Activated CD4-positive, CD25-positive, alpha-beta regulatory T cell (primary cell): Measurements from ENCODE around the gene ITSN2.
"Not testable (repeated sequence)": the region's sequence is repeated elsewhere in the genome, so short reads cannot be mapped to it uniquely, and the experiment has no call there.

ENCODE experiments used
- DNase-seq, 4 experiments: peaks; one replicate each; lab custom pipeline; 2025; lab: John Stamatoyannopoulos, UW

ITSN2 gene

DNA sequence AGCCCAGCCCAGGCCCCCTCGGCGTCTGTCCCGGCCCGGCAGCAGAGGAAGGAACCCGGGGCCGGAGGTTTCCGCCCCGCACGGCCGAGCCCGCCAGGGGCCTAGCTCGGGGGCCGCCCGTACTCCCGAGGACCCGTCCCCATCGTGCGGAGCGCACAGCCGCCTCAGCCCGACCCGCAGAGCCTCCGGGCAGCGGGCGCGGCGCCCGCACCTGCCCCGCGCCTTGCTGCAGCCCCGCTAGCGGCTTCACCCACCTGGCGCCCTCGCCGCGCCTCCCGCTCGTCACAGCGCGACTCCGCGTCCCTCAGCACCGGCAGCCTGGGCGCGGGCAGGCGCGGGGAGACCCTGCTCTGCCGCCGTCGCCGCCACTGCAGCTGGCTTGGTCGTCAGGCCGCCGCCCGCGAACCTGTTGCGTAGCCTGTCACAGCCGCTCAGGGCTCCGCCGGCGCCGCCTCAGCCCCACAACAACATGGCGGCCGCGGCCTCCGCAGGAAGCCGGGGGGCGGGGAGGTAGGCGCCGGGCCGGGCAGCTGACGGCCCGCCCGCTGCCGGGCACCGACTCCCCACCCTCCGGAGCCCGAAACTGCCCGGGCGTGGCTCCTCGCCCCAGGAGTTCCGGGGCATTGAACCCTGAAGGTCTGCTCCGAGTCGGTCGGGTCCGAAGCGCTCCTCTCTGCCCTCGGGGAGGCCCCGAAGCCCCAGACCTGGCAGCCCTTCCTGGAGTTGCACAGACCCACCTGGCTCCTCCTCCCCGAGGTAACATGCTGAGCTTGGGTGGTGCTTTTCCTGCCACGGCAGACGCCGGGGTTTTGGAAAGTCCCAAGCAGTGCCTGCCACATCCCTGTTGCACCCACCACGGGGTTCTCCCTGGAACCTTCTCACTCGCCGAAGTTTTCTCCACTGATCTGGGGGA is at the start of gene ITSN2:
Gene ITSN2, minus strand, starts transcription at position 487 of the 913 bp plus-strand sequence. CDS start 32,454 bp downstream, outside the sequence.
- DNase-seq: peak; percentile 65 to 78 (median 74)

DNA sequence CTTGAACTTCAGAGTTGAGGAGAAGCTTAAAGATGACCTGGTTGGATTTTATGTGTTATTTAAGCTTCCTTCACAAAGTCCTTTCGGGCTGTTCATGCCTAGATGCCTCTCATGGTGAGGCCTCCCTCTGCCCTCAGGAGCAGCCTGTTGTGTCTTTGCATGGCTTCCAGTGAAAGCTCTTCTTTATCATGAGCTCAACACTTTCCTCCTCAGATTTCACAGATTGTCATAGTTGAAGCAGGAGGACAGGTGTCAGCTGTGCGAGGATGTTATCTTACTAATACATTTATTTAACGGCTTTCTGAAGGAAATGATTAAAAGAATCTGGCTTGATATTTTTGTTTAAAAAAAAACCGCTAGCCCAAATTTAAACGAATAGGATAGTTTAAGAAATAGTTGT is 48.8 kb upstream of the ITSN2 start:
- DNase-seq: no peak

DNA sequence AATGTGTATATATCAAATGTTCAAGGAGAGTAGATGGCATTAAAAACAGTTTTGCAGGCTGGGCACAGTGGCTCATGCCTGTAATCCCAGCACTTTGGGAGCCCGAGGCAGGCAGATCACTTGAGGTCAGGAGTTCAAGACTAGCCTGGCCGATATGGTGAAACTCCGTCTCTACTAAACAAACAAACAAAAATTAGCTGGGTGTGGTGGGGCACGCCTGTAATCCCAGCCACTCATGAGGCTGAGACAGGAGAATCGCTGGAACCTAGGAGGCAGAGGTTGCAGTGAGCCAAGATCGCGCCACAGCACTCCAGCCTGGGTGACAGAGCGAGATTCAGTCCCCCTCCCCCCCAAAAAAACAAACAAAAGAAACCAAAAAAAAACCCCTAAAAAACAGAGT is 48.4 kb upstream of the ITSN2 start:
- not testable (repeated sequence) for DNase-seq

DNA sequence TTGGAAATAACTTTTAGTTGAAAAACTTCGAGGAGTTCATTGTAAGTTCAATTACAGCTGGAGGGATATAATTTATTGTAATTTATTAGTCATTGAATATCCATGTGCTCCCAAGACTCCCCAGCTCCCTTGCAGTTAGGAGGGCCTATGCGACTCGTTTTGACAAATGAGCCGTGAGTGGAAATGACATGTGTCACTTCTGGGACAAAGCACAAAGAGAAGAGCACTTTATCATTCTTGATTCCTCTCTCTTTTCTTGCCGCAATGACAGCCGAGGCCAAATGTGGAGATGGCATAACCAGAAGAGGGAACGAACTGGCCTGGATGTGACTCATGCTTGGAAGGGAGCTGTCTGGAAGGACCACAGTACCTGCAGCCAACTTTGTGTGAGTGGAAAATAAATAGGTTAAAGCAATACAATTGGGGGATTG is 44.2 kb upstream of the ITSN2 start:
- DNase-seq: no peak

DNA sequence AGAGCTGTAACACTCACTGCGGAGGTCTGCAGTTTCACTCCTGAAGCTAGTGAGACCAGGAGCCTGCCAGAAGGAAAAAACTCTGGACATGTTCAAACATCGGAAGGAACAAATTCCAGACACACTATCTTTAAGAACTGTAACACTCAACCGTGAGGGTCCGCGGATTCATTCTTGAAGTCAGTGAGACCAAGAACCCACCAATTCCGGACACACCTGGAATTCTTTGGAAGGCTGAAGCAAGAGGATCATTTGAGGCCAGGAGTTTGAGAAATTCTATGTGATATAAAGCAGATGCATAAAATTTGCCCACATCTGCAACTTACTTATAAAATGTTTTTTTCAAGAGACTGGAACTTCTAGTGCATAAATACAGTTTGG is 43.5 kb upstream of the ITSN2 start:
- DNase-seq: no peak

DNA sequence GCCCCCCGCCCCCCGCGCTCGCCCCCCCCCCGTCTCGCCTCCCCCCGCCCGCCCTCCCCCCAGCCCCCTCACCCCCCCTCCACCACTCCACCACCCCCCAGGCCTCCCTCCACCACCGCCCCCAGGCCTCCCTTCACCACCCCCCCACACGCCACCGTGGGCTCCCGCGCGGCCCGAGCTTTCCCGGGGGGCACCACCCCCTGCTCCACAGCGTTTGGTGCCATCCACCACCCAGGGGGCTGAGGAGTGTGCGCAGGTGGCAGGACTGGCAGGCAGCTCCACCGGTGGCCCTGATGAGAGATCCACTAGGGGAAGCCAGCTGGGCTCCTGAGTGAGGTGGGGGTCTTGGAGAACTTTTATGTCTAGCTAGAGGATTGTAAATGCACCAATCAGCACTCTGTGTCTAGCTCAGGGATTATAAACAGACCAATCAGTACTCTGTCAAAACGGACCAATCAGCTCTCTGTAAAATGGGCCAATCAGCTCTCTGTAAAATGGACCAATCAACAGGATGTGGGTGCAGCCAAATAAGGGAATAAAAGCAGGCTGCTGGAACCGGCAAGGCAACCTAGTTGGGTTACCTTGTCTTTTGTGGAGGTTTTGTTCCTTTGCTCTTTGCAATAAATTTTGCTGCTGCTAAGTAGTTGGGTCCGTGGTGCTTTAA is 43.0 kb upstream of the ITSN2 start:
- no peak for DNase-seq

DNA sequence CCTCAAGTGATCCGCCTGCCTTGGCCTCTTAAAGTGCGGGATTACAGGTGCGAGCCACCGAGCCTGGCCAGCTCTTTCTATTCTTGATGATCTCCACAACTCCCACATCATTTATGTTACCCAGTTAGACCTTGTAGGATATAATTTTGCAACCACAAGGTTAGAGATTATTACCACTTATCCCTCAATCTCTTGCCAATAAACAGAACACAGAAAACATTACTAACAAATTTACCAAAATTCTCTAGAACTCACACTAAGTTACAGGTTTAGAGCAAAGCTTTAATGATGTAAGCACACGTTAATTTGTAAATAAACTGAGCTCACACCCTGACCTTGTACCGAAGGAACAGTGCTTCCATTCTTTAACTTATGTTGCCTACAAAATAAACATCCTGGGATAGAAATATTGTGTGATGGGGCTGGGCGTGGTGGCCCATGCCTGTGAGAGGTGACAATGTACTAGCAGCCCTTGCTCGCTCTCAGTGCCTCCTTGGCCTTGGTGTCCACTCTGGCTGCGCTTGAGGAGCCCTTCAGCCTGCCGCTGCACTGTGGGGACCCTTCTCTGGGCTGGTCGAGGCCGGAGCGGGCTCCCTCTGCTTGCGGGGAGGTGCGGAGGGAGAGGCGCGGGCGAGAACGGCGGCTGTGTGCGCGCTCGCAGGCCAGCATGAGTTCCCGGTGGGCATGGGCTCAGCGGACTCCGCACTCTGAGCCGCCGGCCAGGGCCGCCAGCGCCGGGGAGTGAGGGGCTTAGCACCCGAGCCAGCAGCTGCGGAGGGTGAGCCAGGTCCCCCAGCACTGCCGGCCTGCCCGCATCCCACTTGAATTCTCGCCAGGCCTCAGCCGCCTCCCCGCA is 42.1 kb upstream of the ITSN2 start:
- DNase-seq: no peak

DNA sequence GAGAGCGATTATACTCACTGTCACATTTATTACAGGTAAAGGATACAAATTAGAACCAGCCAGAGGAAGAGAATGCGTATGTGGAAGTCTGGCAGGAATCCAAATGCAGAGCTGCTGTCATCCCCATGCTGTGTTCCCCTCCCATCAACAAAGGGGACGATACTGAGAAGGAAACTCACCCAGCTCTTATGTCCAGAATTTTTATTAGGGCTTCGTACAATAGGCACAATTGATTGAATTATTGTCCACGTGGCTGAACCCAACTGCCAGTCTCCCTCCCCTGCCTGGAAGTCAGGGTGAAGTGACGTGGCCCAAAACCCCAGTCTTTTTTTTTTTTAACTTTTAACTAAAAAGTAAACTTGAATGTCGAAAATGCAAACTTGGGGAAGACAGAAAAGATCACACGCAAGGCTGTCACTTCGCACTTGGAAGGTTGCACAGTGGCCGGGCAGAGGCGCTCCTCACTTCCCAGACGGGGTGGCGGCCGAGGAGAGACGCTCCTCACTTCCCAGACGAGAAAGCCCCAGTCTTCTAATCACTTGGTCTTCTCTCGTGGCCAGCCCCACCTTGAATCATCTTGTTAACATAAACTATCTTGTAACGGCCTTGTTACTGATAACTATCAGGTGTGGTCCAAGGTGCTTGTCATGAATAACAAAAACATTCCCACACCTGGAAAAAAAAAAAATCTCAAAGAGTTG is 40.0 kb upstream of the ITSN2 start:
- DNase-seq: no peak

DNA sequence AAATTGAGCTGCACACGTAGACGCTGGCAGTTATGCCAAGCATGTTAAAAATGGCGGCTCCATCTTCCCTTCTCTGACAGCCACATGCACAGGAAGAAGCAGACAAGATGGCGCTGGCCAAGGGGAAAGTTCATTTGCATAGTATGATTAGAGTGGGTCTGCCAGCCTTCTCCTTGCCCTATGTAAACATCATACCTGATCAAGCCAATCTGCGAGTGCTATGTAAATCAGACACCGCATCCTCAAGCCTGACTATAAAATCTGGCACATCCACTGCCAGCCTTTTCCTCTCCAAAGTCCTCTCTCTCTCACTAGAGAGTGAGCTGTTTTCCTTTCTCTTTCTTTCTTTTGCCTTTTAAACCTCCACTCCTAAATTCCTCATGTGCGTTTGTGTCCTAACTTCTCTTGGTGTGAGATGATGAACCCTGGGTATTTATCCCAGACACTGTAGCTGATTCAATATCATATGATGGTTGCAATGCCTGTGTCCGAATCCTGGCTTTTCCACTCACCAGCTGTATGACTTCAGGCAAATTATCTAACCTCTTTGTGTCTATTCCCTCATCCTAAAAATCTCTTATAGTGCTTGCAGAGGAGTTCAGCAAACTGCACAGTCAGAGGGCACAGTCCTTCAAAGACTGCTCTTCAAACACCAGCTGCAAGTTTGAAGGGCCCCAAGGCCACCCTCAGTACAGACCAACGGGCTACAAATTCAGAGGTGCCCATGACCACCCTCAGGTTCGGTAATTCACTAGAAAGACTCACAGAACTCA is 39.3 kb upstream of the ITSN2 start:
- no peak for DNase-seq

DNA sequence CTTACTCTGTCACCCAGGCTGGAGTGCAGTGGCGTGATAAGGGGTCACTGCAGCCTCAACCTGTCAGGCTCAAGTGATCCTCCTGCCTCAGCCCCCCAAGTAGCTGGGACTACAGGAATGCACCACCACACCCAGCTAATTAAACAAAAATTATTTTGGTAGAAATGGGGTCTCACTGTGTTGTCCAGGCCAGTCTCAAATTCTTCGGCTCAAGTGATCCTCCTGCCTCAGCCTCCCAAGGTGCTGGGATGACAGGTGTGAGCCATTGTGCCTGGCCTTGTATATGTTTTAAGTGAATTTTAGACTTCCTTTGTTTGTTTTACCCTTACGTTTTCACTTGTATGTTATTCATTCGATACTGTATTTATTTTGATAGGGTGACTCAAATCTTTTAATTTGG is 34.7 kb upstream of the ITSN2 start:
- no peak for DNase-seq

DNA sequence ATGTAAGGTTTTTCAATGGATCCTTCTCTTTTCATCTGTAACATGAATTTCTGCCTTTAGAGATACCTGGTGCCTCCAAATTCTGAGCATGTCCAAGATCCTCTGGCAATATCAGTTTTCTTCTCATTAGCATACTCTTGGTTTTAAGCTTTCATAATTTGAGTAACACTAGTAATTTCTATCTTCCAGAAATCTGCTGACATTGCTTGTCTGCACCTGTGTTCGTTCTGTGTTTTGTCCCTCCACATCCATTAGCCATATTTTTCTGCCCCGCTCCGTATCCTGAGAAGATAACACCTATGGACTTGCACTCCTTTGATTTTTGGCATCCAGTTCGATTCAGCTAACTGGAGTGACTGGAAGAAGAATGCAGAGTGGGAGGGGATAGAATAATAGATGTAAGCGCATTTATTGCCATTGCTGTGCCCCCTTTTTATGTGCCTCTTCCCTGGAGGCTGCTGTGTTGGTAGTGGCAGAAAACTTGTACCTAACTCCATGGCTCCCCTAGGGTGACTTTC is 32.3 kb upstream of the ITSN2 start:
- no peak for DNase-seq

DNA sequence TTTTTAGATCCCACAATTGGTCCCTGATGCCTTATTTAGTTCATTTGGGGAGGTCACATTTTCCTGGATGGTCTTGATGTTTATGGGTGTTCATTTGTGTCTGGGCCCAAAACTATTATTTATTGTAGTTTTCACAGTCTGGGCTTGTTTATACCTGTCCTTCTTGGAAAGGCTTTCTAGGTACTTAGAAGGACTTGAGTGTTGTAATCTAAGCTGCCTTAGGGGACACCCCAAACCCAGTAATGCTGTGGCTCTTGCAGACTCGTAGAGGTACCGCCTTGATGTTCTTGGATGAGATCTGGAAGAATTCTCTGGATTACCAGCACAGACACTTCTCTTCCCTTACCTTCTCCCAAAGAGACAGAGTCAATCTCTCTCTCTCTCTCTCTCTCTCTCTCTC is 25.0 kb upstream of the ITSN2 start:
- no peak for DNase-seq

DNA sequence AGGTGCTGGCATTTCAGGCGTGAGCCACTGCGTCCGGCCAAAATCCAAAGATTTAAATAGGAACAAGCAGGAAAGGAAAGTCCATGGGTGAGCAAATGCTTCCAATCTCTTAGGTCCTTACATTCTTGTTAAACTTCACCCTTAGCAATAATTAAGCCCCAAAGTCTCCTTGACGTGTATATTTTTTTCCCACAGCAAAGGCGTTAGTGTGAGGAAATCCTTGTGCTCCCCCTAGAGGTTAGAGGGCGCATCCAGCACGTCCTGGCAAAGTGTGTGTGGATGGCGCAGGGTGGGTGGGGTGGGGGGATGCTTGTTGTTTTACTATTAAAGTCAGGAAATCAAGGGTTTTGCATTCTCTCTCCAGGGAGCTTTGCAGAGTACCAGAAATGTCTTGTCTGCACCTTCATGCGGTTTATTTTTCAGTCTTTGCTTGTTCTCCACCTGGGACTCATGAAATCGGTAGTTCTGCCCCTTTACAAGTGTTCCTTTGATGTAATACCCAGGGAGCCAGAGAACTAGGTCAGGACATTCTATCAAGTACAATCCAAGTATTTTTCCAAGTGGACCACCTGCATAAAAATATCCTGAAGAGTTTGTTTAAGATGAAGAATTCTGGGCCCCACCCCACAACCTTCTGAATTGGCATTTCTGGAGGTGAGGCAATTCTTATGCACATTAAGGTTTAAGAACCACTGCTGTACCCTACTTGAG is 22.2 kb upstream of the ITSN2 start:
- DNase-seq: peak; percentile 9 to 20 (median 16)

DNA sequence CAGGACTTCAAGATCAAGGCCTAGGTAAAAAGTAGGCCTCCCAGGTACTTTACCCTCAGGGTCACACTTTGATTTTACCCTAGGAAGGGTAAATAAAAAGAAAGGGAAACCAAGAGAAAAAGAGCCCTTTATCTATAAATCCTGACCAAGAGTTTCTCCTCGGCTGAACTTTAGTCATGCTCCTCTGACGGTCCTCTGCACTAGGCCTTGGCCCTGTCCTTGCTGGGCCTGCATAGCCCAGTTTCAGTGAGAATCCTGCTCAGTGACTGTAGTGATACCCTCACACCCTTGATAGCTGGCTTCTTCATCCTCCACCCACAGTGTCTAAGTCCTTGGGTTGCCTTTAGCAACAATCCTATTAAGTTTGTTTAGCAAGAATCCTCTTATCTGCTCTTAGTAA is 20.5 kb upstream of the ITSN2 start:
- DNase-seq: no peak

DNA sequence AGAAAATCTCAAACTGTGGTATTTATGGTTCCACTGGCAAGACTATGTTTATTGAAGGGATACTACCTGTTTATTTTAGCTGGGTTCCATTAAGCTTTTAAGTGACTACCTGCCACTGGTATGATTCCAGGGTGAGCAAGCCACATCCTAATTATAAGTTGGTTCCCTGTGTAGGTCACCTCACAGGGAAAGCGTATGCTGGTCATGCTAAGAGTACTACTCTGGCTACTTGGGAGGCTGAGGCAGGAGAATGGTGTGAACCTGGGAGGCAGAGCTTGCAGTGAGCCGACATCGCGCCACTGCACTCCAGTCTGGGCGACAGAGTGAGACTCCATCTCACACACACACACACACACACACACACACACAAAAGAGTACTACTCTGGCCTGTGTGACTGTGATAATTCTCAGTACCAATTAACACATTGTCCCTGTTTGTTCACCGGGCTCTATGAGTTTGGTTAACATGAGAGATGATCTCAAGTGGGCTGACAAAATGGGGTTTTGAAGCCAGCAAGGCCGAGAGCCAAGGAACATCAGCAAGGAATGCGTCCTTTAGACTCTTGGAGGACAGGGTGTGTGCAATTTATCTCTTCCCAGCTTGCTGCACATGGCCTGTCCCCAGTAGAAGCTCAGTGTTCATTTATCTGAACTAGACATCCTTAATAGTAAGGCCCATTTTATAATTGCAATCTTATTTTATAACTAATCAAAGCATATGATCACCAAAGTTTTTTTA is 15.2 kb upstream of the ITSN2 start:
- DNase-seq: no peak

DNA sequence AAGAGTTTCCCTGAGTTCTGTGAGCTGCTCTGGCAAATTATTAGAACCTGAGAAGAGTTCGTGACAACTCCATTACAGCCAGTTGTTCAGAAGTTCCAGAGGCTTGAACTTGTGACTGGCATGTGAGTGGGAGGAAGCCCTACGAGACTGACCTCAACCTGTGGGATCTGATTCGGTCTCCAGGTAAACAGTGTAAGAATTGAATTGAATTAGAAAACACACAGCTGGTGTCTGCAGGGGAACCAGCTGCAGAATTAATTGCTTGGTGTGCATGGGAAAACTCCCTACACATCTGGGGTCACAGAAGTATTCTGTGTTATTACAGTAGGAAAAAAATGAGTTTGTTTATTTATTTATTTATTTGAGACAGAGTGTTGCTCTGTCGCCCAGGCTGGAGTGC is 14.0 kb upstream of the ITSN2 start:
- DNase-seq: no peak

DNA sequence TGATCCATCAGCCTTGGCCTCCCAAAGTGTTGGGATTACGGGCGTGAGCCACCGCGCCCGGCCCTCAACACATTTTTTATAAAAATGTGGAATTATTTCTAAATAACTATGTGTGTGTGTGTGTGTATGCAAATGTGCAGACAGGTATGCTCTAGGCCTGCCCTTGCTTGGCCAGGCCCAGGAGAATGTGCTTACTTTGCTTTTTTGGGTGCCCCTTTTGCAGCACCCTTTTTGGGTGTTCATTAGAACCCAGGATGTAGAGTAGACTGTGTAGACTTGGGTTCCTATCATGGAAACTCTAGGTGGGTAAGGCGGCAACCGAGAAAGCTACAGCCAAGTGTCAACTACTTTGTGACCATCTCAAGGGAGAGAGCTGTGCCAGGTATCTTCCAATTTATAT is 11.7 kb upstream of the ITSN2 start:
- no peak for DNase-seq

DNA sequence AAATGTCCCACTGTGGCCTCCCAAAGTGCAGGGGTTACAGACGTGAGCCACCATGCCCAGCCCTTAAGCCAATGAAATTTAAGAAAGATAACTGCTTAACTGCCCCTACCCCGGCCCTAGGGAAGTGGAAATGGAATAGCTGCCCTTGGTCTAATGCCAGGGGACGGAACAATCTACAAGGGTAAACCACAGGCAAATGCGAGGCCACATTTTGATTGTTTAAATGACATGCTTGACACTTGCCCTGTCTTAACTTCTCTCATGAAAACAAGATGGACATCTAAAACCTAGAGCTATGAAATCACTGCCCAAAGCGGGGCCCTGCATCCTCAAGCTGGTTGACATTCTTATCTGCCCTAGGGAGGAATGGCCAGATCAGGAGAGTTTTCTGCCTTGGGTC is 5.5 kb upstream of the ITSN2 start:
- no peak for DNase-seq

DNA sequence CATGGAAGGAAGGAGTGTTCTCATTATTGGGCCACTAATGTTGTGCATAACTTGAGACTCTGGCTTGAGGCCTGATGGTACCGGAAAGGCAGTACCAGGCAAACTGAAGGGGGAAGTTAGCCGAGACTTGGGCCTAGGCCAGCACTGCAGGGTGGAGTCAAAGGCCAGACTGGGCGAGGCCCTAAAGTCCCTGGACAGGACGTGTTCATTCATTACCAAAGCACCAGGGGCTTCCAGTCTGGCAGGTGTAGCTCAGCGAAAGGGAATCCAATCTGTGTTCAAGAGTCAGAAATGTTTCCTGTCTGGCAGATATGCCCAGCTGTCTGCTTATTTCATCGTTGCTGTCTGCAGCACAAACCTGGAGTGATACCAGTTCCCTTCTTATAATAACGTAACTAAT is 4.7 kb upstream of the ITSN2 start:
- DNase-seq: no peak
